ENCODE measurements around the gene MUS81. TPM values are rescaled to one million over a fixed set of nuclear protein-coding genes. Genes with fewer than 3 reads are reported as not detected.
"Not testable (repeated sequence)": the region's sequence is repeated elsewhere in the genome, so short reads cannot be mapped to it uniquely, and the experiment has no call there.

MUS81 gene
- total and polyA plus RNA-seq, 2 experiments from 2014 or later: 74.3 to 82.7 TPM

- H3K36me3 ChIP-seq: no peaks in the 10 kb centered on the region
- H3K27ac ChIP-seq: no peak overlapping the region
- no peak for DNase-seq (ENCODE audit: low read depth in 1 of 2, low spot score in 1 of 2)
- no peaks in the 10 kb centered on the region for H3K4me1 ChIP-seq (ENCODE audit: low read depth)
- H3K27me3 ChIP-seq: no peaks in the 10 kb centered on the region
- TF ChIP-seq CTCF (IDR thresholded peaks at IDR 0.05; ENCODE audit: low read depth, low read length): no peak
- no peak overlapping the region for H3K4me3 ChIP-seq
- H3K9me3 ChIP-seq (ENCODE audit: low read depth): no peaks in the 10 kb centered on the region
Observed at GRCh38 chr11:65844231-65844872, 15.9 kb upstream of the MUS81 start.

GRCh38 chr11:65847746-65848145 is 12.5 kb upstream of the MUS81 start:
- Histone ChIP-seq H3K36me3 (no peaks in the 10 kb centered on the region), H3K9me3 (ENCODE audit: low read depth) (no peaks in the 10 kb centered on the region), H3K4me1 (ENCODE audit: low read depth) (no peaks in the 10 kb centered on the region), H3K27me3 (no peaks in the 10 kb centered on the region), H3K27ac (no peak overlapping the region), H3K4me3 (no peak overlapping the region)
- TF ChIP-seq CTCF (IDR thresholded peaks at IDR 0.05; ENCODE audit: low read depth, low read length): no peak
- no peak for DNase-seq (ENCODE audit: low read depth in 1 of 2, low spot score in 1 of 2)

DNA sequence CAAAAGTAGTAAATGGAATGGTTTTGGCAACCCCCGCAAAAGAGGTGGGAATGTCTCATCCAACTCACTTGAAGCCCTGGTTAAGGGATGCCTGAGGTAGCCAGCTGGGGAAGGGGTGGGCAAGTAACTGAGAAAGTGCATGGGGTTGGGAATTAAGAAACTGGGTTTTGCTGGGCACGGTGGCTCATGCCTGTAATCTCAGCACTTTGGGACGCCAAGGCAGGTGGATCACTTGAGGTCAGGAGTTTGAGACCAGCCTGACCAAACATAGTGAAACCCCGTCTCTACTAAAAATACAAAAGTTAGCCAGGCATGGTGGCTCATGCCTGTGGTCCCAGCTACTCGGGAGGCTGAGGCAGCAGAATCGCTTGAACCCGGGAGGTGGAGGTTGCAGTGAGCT is 11.5 kb upstream of the MUS81 start:
- not testable (repeated sequence) for H3K36me3 ChIP-seq; H3K4me1 ChIP-seq (ENCODE audit: low read depth); H3K9me3 ChIP-seq (ENCODE audit: low read depth); H3K4me3 ChIP-seq; H3K27ac ChIP-seq; DNase-seq (ENCODE audit: low read depth in 1 of 2, low spot score in 1 of 2); H3K27me3 ChIP-seq

GRCh38 chr11:65849366-65849765 is 10.9 kb upstream of the MUS81 start:
- DNase-seq (ENCODE audit: low read depth in 1 of 2, low spot score in 1 of 2): no peak
- H3K4me1 ChIP-seq (ENCODE audit: low read depth): no peaks in the 10 kb centered on the region

DNA sequence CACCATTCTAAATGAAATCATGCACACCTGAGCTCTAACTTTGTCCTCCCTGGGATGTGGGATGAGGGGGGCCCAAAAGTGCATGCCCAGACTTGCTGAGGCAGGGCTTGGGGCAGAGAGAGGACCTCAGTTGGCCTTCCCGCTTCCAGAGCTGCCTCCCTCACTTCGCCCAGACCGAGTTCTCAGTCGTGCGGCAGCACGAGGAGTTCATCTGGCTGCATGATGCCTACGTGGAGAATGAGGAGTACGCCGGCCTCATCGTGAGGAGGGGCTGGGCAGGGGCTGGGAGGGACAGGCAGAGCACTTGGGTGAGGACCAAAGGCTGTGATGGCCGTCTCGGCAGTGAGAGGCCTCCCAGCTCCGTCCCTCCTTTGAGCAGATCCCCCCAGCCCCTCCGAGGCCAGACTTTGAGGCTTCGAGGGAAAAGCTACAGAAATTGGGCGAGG is 10.4 kb upstream of the MUS81 start:
- no peak for TF ChIP-seq CTCF (IDR thresholded peaks at IDR 0.05; ENCODE audit: low read depth, low read length)
- DNase-seq (ENCODE audit: low read depth in 1 of 2, low spot score in 1 of 2): no peak
- Histone ChIP-seq H3K9me3 (ENCODE audit: low read depth) (no peaks in the 10 kb centered on the region), H3K27ac (no peak overlapping the region), H3K27me3 (no peaks in the 10 kb centered on the region), H3K4me3 (no peak overlapping the region), H3K36me3 (peaks cover 20% of the 10 kb centered on the region), H3K4me1 (ENCODE audit: low read depth) (no peaks in the 10 kb centered on the region)

More at GRCh38 chr11:65849366-65849765, 10.9 kb upstream of the MUS81 start:
- Histone ChIP-seq H3K9me3 (ENCODE audit: low read depth) (no peaks in the 10 kb centered on the region), H3K36me3 (peaks cover 15% of the 10 kb centered on the region), H3K27me3 (no peaks in the 10 kb centered on the region), H3K4me3 (no peak overlapping the region), H3K27ac (no peak overlapping the region)
- no peak for TF ChIP-seq CTCF (IDR thresholded peaks at IDR 0.05; ENCODE audit: low read depth, low read length)

- Histone ChIP-seq H3K27me3 (no peaks in the 10 kb centered on the region), H3K36me3 (peaks cover 26% of the 10 kb centered on the region), H3K9me3 (ENCODE audit: low read depth) (no peaks in the 10 kb centered on the region), H3K4me1 (ENCODE audit: low read depth) (no peaks in the 10 kb centered on the region), H3K4me3 (no peak overlapping the region), H3K27ac (no peak overlapping the region)
- DNase-seq (ENCODE audit: low read depth in 1 of 2, low spot score in 1 of 2): no peak
- no peak for TF ChIP-seq CTCF (IDR thresholded peaks at IDR 0.05; ENCODE audit: low read depth, low read length)
Observed at GRCh38 chr11:65850217-65851082, 9.8 kb upstream of the MUS81 start.
